ENCODE measurements around the gene AKR1B1.

AKR1B1 gene

GRCh38 chr7:134446923-134447322 is 12.0 kb downstream of the AKR1B1 start:
- no peaks in the 10 kb centered on the region for H3K9me3 ChIP-seq (ENCODE audit: insufficient read depth, low read length)
- H3K27me3 ChIP-seq (ENCODE audit: insufficient read depth, insufficient read length) = no peaks in the 10 kb centered on the region
- peaks cover 95% of the 10 kb centered on the region for H3K36me3 ChIP-seq (ENCODE audit: insufficient read depth, insufficient read length, low read length)
- no peak for DNase-seq (ENCODE audit: low read depth, low spot score)
- no peak overlapping the region for H3K9ac ChIP-seq (ENCODE audit: insufficient read length, low read depth)
- no peak for TF ChIP-seq ZNF274 (IDR thresholded peaks at IDR 0.05; ENCODE audit: low read depth, low read length)
- H3K4me3 ChIP-seq (ENCODE audit: insufficient read length, low read depth) = no peak overlapping the region
- H3K4me1 ChIP-seq (ENCODE audit: insufficient read depth, insufficient read length) = no peaks in the 10 kb centered on the region

- peaks cover 97% of the 10 kb centered on the region for H3K36me3 ChIP-seq (ENCODE audit: insufficient read depth, insufficient read length, low read length)
- DNase-seq (ENCODE audit: low read depth, low spot score) = no peak
- no peaks in the 10 kb centered on the region for H3K9me3 ChIP-seq (ENCODE audit: insufficient read depth, low read length)
- no peaks in the 10 kb centered on the region for H3K27me3 ChIP-seq (ENCODE audit: insufficient read depth, insufficient read length)
- no peak overlapping the region for H3K9ac ChIP-seq (ENCODE audit: insufficient read length, low read depth)
- no peak overlapping the region for H3K4me3 ChIP-seq (ENCODE audit: insufficient read length, low read depth)
- TF ChIP-seq YY1 (IDR thresholded peaks at IDR 0.05; ENCODE audit: insufficient read depth, insufficient read length) = no peak
- TF ChIP-seq SUZ12 (IDR thresholded peaks at IDR 0.05; ENCODE audit: extremely low read depth, insufficient read depth, insufficient read length) = no peak
- TF ChIP-seq ZNF274 (IDR thresholded peaks at IDR 0.05; ENCODE audit: low read depth, low read length) = no peak
- H3K4me1 ChIP-seq (ENCODE audit: insufficient read depth, insufficient read length) = no peaks in the 10 kb centered on the region
Observed at GRCh38 chr7:134446446-134446845, 12.5 kb downstream of the AKR1B1 start.

- no peaks in the 10 kb centered on the region for H3K9me3 ChIP-seq (ENCODE audit: insufficient read depth, low read length)
- DNase-seq (ENCODE audit: low read depth, low spot score) = no peak
- no peaks in the 10 kb centered on the region for H3K4me1 ChIP-seq (ENCODE audit: insufficient read depth, insufficient read length)
- no peak overlapping the region for H3K4me3 ChIP-seq (ENCODE audit: insufficient read length, low read depth)
- TF ChIP-seq SUZ12 (IDR thresholded peaks at IDR 0.05; ENCODE audit: extremely low read depth, insufficient read depth, insufficient read length) (no peak), ZNF274 (IDR thresholded peaks at IDR 0.05; ENCODE audit: low read depth, low read length) (no peak), YY1 (IDR thresholded peaks at IDR 0.05; ENCODE audit: insufficient read depth, insufficient read length) (no peak)
- H3K9ac ChIP-seq (ENCODE audit: insufficient read length, low read depth) = no peak overlapping the region
- no peaks in the 10 kb centered on the region for H3K27me3 ChIP-seq (ENCODE audit: insufficient read depth, insufficient read length)
- peaks cover 93% of the 10 kb centered on the region for H3K36me3 ChIP-seq (ENCODE audit: insufficient read depth, insufficient read length, low read length)
Observed at GRCh38 chr7:134444961-134445315, 14.0 kb downstream of the AKR1B1 start.

- TF ChIP-seq ZNF274 (IDR thresholded peaks at IDR 0.05; ENCODE audit: low read depth, low read length) (no peak), YY1 (IDR thresholded peaks at IDR 0.05; ENCODE audit: insufficient read depth, insufficient read length) (no peak), SUZ12 (IDR thresholded peaks at IDR 0.05; ENCODE audit: extremely low read depth, insufficient read depth, insufficient read length) (no peak)
- Histone ChIP-seq H3K4me3 (ENCODE audit: insufficient read length, low read depth) (no peak overlapping the region), H3K36me3 (ENCODE audit: insufficient read depth, insufficient read length, low read length) (peaks cover 90% of the 10 kb centered on the region), H3K4me1 (ENCODE audit: insufficient read depth, insufficient read length) (no peaks in the 10 kb centered on the region), H3K27me3 (ENCODE audit: insufficient read depth, insufficient read length) (no peaks in the 10 kb centered on the region), H3K9me3 (ENCODE audit: insufficient read depth, low read length) (no peaks in the 10 kb centered on the region), H3K9ac (ENCODE audit: insufficient read length, low read depth) (no peak overlapping the region)
- no peak for DNase-seq (ENCODE audit: low read depth, low spot score)
Observed at GRCh38 chr7:134444198-134444960, 14.5 kb downstream of the AKR1B1 start.

- Histone ChIP-seq H3K9me3 (ENCODE audit: insufficient read depth, low read length) (no peaks in the 10 kb centered on the region), H3K36me3 (ENCODE audit: insufficient read depth, insufficient read length, low read length) (peaks cover 83% of the 10 kb centered on the region), H3K27me3 (ENCODE audit: insufficient read depth, insufficient read length) (no peaks in the 10 kb centered on the region), H3K9ac (ENCODE audit: insufficient read length, low read depth) (no peak overlapping the region), H3K4me1 (ENCODE audit: insufficient read depth, insufficient read length) (no peaks in the 10 kb centered on the region), H3K4me3 (ENCODE audit: insufficient read length, low read depth) (no peak overlapping the region)
- no peak for DNase-seq (ENCODE audit: low read depth, low spot score)
- TF ChIP-seq ZNF274 (IDR thresholded peaks at IDR 0.05; ENCODE audit: low read depth, low read length) (no peak), YY1 (IDR thresholded peaks at IDR 0.05; ENCODE audit: insufficient read depth, insufficient read length) (no peak), SUZ12 (IDR thresholded peaks at IDR 0.05; ENCODE audit: extremely low read depth, insufficient read depth, insufficient read length) (no peak)
Observed at GRCh38 chr7:134443396-134444070, 15.4 kb downstream of the AKR1B1 start.

- no peak for DNase-seq (ENCODE audit: low read depth, low spot score)
- H3K4me3 ChIP-seq (ENCODE audit: insufficient read length, low read depth) = no peak overlapping the region
- no peaks in the 10 kb centered on the region for H3K4me1 ChIP-seq (ENCODE audit: insufficient read depth, insufficient read length)
- TF ChIP-seq SUZ12 (IDR thresholded peaks at IDR 0.05; ENCODE audit: extremely low read depth, insufficient read depth, insufficient read length) (no peak), ZNF274 (IDR thresholded peaks at IDR 0.05; ENCODE audit: low read depth, low read length) (no peak), YY1 (IDR thresholded peaks at IDR 0.05; ENCODE audit: insufficient read depth, insufficient read length) (no peak)
- H3K9ac ChIP-seq (ENCODE audit: insufficient read length, low read depth) = no peak overlapping the region
- peaks cover 74% of the 10 kb centered on the region for H3K36me3 ChIP-seq (ENCODE audit: insufficient read depth, insufficient read length, low read length)
- no peaks in the 10 kb centered on the region for H3K27me3 ChIP-seq (ENCODE audit: insufficient read depth, insufficient read length)
- H3K9me3 ChIP-seq (ENCODE audit: insufficient read depth, low read length) = no peaks in the 10 kb centered on the region
Observed at GRCh38 chr7:134442441-134443220, 16.3 kb downstream of the AKR1B1 start.

GRCh38 chr7:134441264-134441663 is 17.6 kb downstream of the AKR1B1 start:
- Histone ChIP-seq H3K9ac (ENCODE audit: insufficient read length, low read depth) (no peak overlapping the region), H3K4me3 (ENCODE audit: insufficient read length, low read depth) (no peak overlapping the region), H3K27me3 (ENCODE audit: insufficient read depth, insufficient read length) (no peaks in the 10 kb centered on the region), H3K36me3 (ENCODE audit: insufficient read depth, insufficient read length, low read length) (peaks cover 61% of the 10 kb centered on the region), H3K4me1 (ENCODE audit: insufficient read depth, insufficient read length) (no peaks in the 10 kb centered on the region), H3K9me3 (ENCODE audit: insufficient read depth, low read length) (no peaks in the 10 kb centered on the region)
- no peak for TF ChIP-seq ZNF274 (IDR thresholded peaks at IDR 0.05; ENCODE audit: low read depth, low read length)
- TF ChIP-seq SUZ12 (IDR thresholded peaks at IDR 0.05; ENCODE audit: extremely low read depth, insufficient read depth, insufficient read length) = no peak
- TF ChIP-seq YY1 (IDR thresholded peaks at IDR 0.05; ENCODE audit: insufficient read depth, insufficient read length) = no peak
- no peak for DNase-seq (ENCODE audit: low read depth, low spot score)
